Spleen (tissue), 11 donors: ENCODE data around the gene BTBD16. TPM values are rescaled to one million over a fixed set of nuclear protein-coding genes. Genes with fewer than 3 reads are reported as not detected.

Experiments
- DNase-seq: peaks from one replicate; pipeline ENCODE4 v3.0.0-alpha.2; 2020
- H3K27ac ChIP-seq, 8 donors: fragments of 200-600 bp; sonication (generic) in 7 of 8; 1 replicate in 4 of 8; 2 replicates in 4 of 8; pipeline versions ENCODE4 v1.5.0 to v1.8.0; 2016 to 2021; ENCODE audit warnings: inconsistent platforms in 4 of 8, mild to moderate bottlenecking in 4 of 8, moderate library complexity in 1 of 8
- H3K27me3 ChIP-seq, 7 donors: fragments of 200-600 bp; sonication (generic) in 6 of 7; replicated peaks in 1 of 7; 1 replicate in 4 of 7; 2 replicates in 3 of 7; pipeline versions ENCODE4 v1.5.0 to v1.8.0; 2016 to 2021; ENCODE audit warnings: inconsistent platforms in 3 of 7, mild to moderate bottlenecking in 1 of 7
- H3K36me3 ChIP-seq, 6 donors: fragments of 200-600 bp; sonication (generic) in 5 of 6; 1 replicate in 4 of 6; 2 replicates in 2 of 6; pipeline versions ENCODE4 v1.5.0 to v1.8.0; 2016 to 2021; ENCODE audit warnings: inconsistent platforms in 2 of 6
- H3K4me1 ChIP-seq, 6 donors: fragments of 200-600 bp; sonication (generic) in 5 of 6; 1 replicate in 3 of 6; 2 replicates in 3 of 6; pipeline versions ENCODE4 v1.5.0 to v1.8.0; 2016 to 2021; ENCODE audit warnings: inconsistent platforms in 3 of 6
- H3K4me3 ChIP-seq, 8 donors: fragments of 200-600 bp; sonication (generic) in 7 of 8; 1 replicate in 4 of 8; 2 replicates in 4 of 8; pipeline versions ENCODE4 v1.5.0 to v1.8.0; 2016 to 2021; ENCODE audit warnings: inconsistent platforms in 4 of 8, mild to moderate bottlenecking in 4 of 8, moderate library complexity in 2 of 8
- H3K9me3 ChIP-seq, 8 donors: fragments of 200-600 bp; sonication (generic) in 7 of 8; 1 replicate in 4 of 8; 2 replicates in 4 of 8; pipeline versions ENCODE4 v1.5.0 to v1.8.0; 2016 to 2021; ENCODE audit warnings: inconsistent platforms in 4 of 8
- CTCF ChIP-seq, 11 experiments: fragments of 200-600 bp in 7 of 11; fragments of 450-650 bp in 4 of 11; sonication (generic) in 4 of 11; IDR thresholded peaks in 8 of 11; conservative IDR thresholded peaks in 3 of 11; 1 replicate in 7 of 11; 2 replicates in 4 of 11; pipeline versions ENCODE4 v1.4.0 to v1.8.0; 2016 to 2021; ENCODE audit warnings: antibody characterized with exemption in 11 of 11, inconsistent platforms in 4 of 11, mild to moderate bottlenecking in 1 of 11
- POLR2A ChIP-seq, 3 donors: fragments of 450-650 bp; IDR thresholded peaks; one replicate each; pipeline ENCODE4 v1.5.1; 2017; ENCODE audit warnings: antibody characterized with exemption in 3 of 3, mild to moderate bottlenecking in 1 of 3
- POLR2AphosphoS5 ChIP-seq, 3 donors: sonication (generic); formaldehyde crosslinking; IDR thresholded peaks; one replicate each; pipeline ENCODE4 v1.5.1; 2017; ENCODE audit warnings: antibody characterized with exemption in 3 of 3
- WGBS, 5 donors: extraction: QIAGEN DNeasy Blood & Tissue Kit in 3 of 5; methylation state at CpG; one replicate each; pipeline versions ENCODE4 v1.1.5 to v1.1.7; 2013 to 2018; 5-methylcytosine and 5-hydroxymethylcytosine counted together
- intact Hi-C: fragments of 100-400 bp; cut with DNase I; formaldehyde crosslinking; loops from one replicate; pipeline ENCODE4 v1.15.0; 2023; ENCODE audit warnings: low total_unique reads
- polyA plus RNA-seq, 3 donors: library from polyadenylated mRNA; stranded (reverse); fragments of 200-250 nt; gene quantifications; one replicate each; pipeline ENCODE4 v1.2.1, GENCODE V29; 2013
- total RNA-seq, 7 donors: library from RNA; depleted of rRNA in 3 of 7; stranded (reverse); fragments of >200 nt in 3 of 7; fragmentation: NEBNext Ultra II Directional in 4 of 7; extraction: Animal tissue kit (Norgen Biotek cat#: 25700) in 4 of 7; gene quantifications; one replicate each; pipeline versions ENCODE4 v1.1.0 to v1.2.1, GENCODE V29; 2016 to 2021
- donor health status: healthy with polysubstance abuse.
- donor health status: DM: no; HTN: no; CAD: no; lungs with moderate emphysema.
- donor health status: DM: no; HTN: no; CAD: no.
- donor health status: Bipolar disorder and iron deficiency.
- donor health status: healthy.
- donor health status: DM: no; HTN: no; CAD: no.
- donor health status: DM: yes; HTN: yes; CAD: no.

The BTBD16 gene
- total and polyA plus RNA-seq, 10 donors = 0.04 to 0.10 TPM; not detected in 8

GRCh38 chr10:122243550-122243949 is 27.5 kb upstream of the BTBD16 start:
- H3K27ac ChIP-seq = no peak overlapping the region
- no peaks in the 10 kb centered on the region for H3K4me1 ChIP-seq
- DNase-seq = no peak
- no peaks in the 10 kb centered on the region for H3K27me3 ChIP-seq
- H3K4me3 ChIP-seq = no peak overlapping the region
- H3K9me3 ChIP-seq = no peaks in the 10 kb centered on the region
- peaks cover 0 to 6% (median 0%) of the 10 kb centered on the region in 6 donors for H3K36me3 ChIP-seq
- WGBS, 5 donors = 78 to 92% (median 88%) methylated on average over 2 of the region's 2 CpGs
- intact Hi-C loops = no loop called here
- TF ChIP-seq POLR2AphosphoS5 (IDR thresholded peaks at IDR 0.05) (no peak), POLR2A (IDR thresholded peaks at IDR 0.05) (no peak), CTCF (IDR thresholded peaks at IDR 0.05 in 8 of 11, conservative IDR thresholded peaks at IDR 0.05 in 3 of 11) (no peak)

GRCh38 chr10:122244001-122244975 is 26.8 kb upstream of the BTBD16 start:
- Histone ChIP-seq H3K4me3 (no peak overlapping the region), H3K27me3 (no peaks in the 10 kb centered on the region), H3K27ac (no peak overlapping the region), H3K4me1 (no peaks in the 10 kb centered on the region), H3K36me3 (peaks cover 0 to 13% (median 0%) of the 10 kb centered on the region in 6 donors), H3K9me3 (no peaks in the 10 kb centered on the region)
- TF ChIP-seq POLR2AphosphoS5 (IDR thresholded peaks at IDR 0.05) (no peak), CTCF (IDR thresholded peaks at IDR 0.05 in 8 of 11, conservative IDR thresholded peaks at IDR 0.05 in 3 of 11) (no peak), POLR2A (IDR thresholded peaks at IDR 0.05) (no peak)
- DNase-seq = peak; percentile 30
- WGBS, 5 donors = 74 to 77% (median 77%) methylated on average over 11 of the region's 11 CpGs
- intact Hi-C loops = no loop called here

- no peaks in the 10 kb centered on the region for H3K4me1 ChIP-seq
- intact Hi-C loops = no loop called here
- H3K27ac ChIP-seq = no peak overlapping the region
- H3K36me3 ChIP-seq = peaks cover 0 to 21% (median 0%) of the 10 kb centered on the region in 6 donors
- DNase-seq = no peak
- TF ChIP-seq POLR2AphosphoS5 (IDR thresholded peaks at IDR 0.05) (no peak), CTCF (IDR thresholded peaks at IDR 0.05 in 8 of 11, conservative IDR thresholded peaks at IDR 0.05 in 3 of 11) (no peak), POLR2A (IDR thresholded peaks at IDR 0.05) (no peak)
- H3K9me3 ChIP-seq = no peaks in the 10 kb centered on the region
- H3K27me3 ChIP-seq = no peaks in the 10 kb centered on the region
- H3K4me3 ChIP-seq = no peak overlapping the region
- 69 to 84% (median 80%) methylated on average over 4 of the region's 4 CpGs for WGBS, 5 donors
These were observed 26.0 kb upstream of the BTBD16 start for GRCh38 chr10:122245136-122245535.

- peaks cover 0 to 24% (median 0%) of the 10 kb centered on the region in 6 donors for H3K36me3 ChIP-seq
- no peaks in the 10 kb centered on the region for H3K9me3 ChIP-seq
- no peaks in the 10 kb centered on the region for H3K4me1 ChIP-seq
- H3K27me3 ChIP-seq = no peaks in the 10 kb centered on the region
- no peak overlapping the region for H3K4me3 ChIP-seq
- intact Hi-C loops = no loop called here
- peak; percentile 54 for DNase-seq
- TF ChIP-seq CTCF (IDR thresholded peaks at IDR 0.05 in 8 of 11, conservative IDR thresholded peaks at IDR 0.05 in 3 of 11) = no peak
- 82 to 89% (median 83%) methylated on average over 11 of the region's 11 CpGs for WGBS, 5 donors
- no peak overlapping the region for H3K27ac ChIP-seq
These were observed 25.2 kb upstream of the BTBD16 start for GRCh38 chr10:122245897-122246296.
